ENCODE measurements around the gene H1-8. TPM values are rescaled to one million over a fixed set of nuclear protein-coding genes. Genes with fewer than 3 reads are reported as not detected.

Gene H1-8
- total RNA-seq, 1 experiment from 2014 or later, result not detected

- Histone ChIP-seq H3K23me2 (ENCODE audit: insufficient read length, low read depth, low read length, poor library complexity, severe bottlenecking) (no peaks in the 10 kb centered on the region), H3T11ph (ENCODE audit: low read length) (no peak overlapping the region), H3K4ac (ENCODE audit: low read depth, low read length) (no peak overlapping the region), H4K20me1 (ENCODE audit: control insufficient read depth, insufficient read depth, insufficient read length) (no peaks in the 10 kb centered on the region), H2AFZ (ENCODE audit: low read length) (no peak overlapping the region), H2BK12ac (ENCODE audit: insufficient read length, low read depth, low read length) (no peak overlapping the region), H3K79me1 (ENCODE audit: insufficient read depth, low read depth, low read length, poor library complexity, severe bottlenecking) (no peaks in the 10 kb centered on the region), H2AK5ac (ENCODE audit: insufficient read length, low read length) (no peak overlapping the region), H3K56ac (ENCODE audit: insufficient read length, low read depth, low read length) (no peak overlapping the region), H3K27me3 (ENCODE audit: insufficient read depth, low read length) (no peaks in the 10 kb centered on the region), H3K18ac (ENCODE audit: insufficient read length, low read depth, low read length) (no peak overlapping the region), H3K14ac (ENCODE audit: insufficient read depth, low read length) (no peak overlapping the region), H2BK5ac (ENCODE audit: insufficient read length, low read length) (no peak overlapping the region), H2BK15ac (ENCODE audit: low read depth, low read length) (no peak overlapping the region), H3K9me3 (ENCODE audit: control insufficient read depth, low read depth, low read length) (no peaks in the 10 kb centered on the region), H3K79me2 (ENCODE audit: insufficient read depth, low read length) (no peaks in the 10 kb centered on the region), H3K9ac (ENCODE audit: extremely low read depth, insufficient read length, low read length) (no peak overlapping the region), H3K23ac (ENCODE audit: insufficient read length, low read depth, low read length) (no peak overlapping the region), H4K5ac (ENCODE audit: insufficient read length, low read depth, low read length) (no peak overlapping the region), H3K4me1 (ENCODE audit: insufficient read depth, low read length) (peaks cover 4% of the 10 kb centered on the region; the same call in 1 of the 2 replicates), H3K4me2 (ENCODE audit: insufficient read depth, insufficient read length, low read length) (no peak overlapping the region), H2BK20ac (ENCODE audit: low read depth, low read length, poor library complexity, severe bottlenecking) (no peak overlapping the region), H4K91ac (ENCODE audit: insufficient read length, low read depth, low read length) (no peak overlapping the region), H2BK120ac (ENCODE audit: low read depth, low read length, poor library complexity, severe bottlenecking) (no peak overlapping the region), H3K27ac (ENCODE audit: insufficient read length, low read depth, low read length) (no peak overlapping the region), H4K8ac (replicated peaks; ENCODE audit: insufficient read length, low read depth, low read length) (no peak overlapping the region)
- WGBS (ENCODE audit: extremely low coverage, insufficient read length, low lambda C conversion rate), result no CpG with 5 or more reads among the region's 27 CpGs
- no peak for DNase-seq
- peaks cover 9 to 12% of the 10 kb centered on the region in 2 experiments for H3K4me1 Mint-ChIP-seq
- no peaks in the 10 kb centered on the region for H3K9me3 Mint-ChIP-seq
- TF ChIP-seq, protein P1, sequence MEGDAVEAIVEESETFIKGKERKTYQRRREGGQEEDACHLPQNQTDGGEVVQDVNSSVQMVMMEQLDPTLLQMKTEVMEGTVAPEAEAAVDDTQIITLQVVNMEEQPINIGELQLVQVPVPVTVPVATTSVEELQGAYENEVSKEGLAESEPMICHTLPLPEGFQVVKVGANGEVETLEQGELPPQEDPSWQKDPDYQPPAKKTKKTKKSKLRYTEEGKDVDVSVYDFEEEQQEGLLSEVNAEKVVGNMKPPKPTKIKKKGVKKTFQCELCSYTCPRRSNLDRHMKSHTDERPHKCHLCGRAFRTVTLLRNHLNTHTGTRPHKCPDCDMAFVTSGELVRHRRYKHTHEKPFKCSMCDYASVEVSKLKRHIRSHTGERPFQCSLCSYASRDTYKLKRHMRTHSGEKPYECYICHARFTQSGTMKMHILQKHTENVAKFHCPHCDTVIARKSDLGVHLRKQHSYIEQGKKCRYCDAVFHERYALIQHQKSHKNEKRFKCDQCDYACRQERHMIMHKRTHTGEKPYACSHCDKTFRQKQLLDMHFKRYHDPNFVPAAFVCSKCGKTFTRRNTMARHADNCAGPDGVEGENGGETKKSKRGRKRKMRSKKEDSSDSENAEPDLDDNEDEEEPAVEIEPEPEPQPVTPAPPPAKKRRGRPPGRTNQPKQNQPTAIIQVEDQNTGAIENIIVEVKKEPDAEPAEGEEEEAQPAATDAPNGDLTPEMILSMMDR (conservative IDR thresholded peaks at IDR 0.05), result no peak
- H3K27ac Mint-ChIP-seq, result peak overlapping the region in 2 of 3 experiments; percentile 61 to 78; a peak in 2 of 7 replicates
- peaks cover 0 to 7% (median 2%) of the 10 kb centered on the region in 3 experiments; a peak in 4 of 7 replicates for H3K36me3 Mint-ChIP-seq (ENCODE audit: insufficient read depth in 1 of 3, low read depth in 3 of 3)
- H3K27me3 Mint-ChIP-seq (ENCODE audit: low read depth), result no peaks in the 10 kb centered on the region
- H3K4me3 Mint-ChIP-seq, result no peak overlapping the region
Observed at GRCh38 chr3:129585949-129586657, 43.1 kb downstream of the H1-8 start.

All from H9 (cell line).